H1 (cell line): ENCODE data around the gene HPCAL4. TPM values are rescaled to one million over a fixed set of nuclear protein-coding genes. Genes with fewer than 3 reads are reported as not detected.
A peak's percentile ranks its signal among the peaks of the same experiment; 100 is the strongest.

Experiments
- CTCF ChIA-PET: fragments of 300-600 bp; sonication (Branson Sonifier 250); formaldehyde crosslinking; loops from one replicate; lab custom pipeline; 2021; ENCODE audit not compliant: partially characterized antibody; lab: Charles Lee
- POLR2A ChIA-PET: fragments of 300-600 bp; sonication (Branson Sonifier 250); formaldehyde crosslinking; loops from one replicate; lab custom pipeline; 2021; ENCODE audit warnings: inconsistent platforms; ENCODE audit not compliant: partially characterized antibody; lab: Charles Lee
- DNase-seq, 2 experiments: peaks; one replicate each; pipeline versions ENCODE4 v3.0.0 to v3.0.0-alpha.2; 2010 to 2022; ENCODE audit warnings: low spot score in 2 of 2, low read depth in 1 of 2, mixed read lengths in 1 of 2
- FAIRE-seq: peaks from 2 replicates; lab custom pipeline; 2011; peaks lifted over from hg19 to GRCh38; lab: Jason Lieb, UNC
- H2AFZ ChIP-seq: 2 replicates; pipeline ENCODE4 v1.8.1; 2012; ENCODE audit warnings: low read length, inconsistent platforms
- H2AK5ac ChIP-seq: 2 replicates; pipeline ENCODE4 v1.6.1; 2013; ENCODE audit warnings: low read depth, low read length
- H2BK120ac ChIP-seq: replicated peaks from 2 replicates; pipeline ENCODE3; 2013; ENCODE audit warnings: low read depth, low read length, inconsistent platforms
- H2BK12ac ChIP-seq: 2 replicates; pipeline ENCODE4 v1.6.1; 2013; ENCODE audit warnings: low read depth, low read length
- H2BK15ac ChIP-seq: 2 replicates; pipeline ENCODE4 v1.6.1; 2013; ENCODE audit warnings: low read length
- H2BK20ac ChIP-seq: 2 replicates; pipeline ENCODE4 v1.6.1; 2013; ENCODE audit warnings: low read length
- H2BK5ac ChIP-seq: 2 replicates; pipeline ENCODE4 v1.6.1; 2013; ENCODE audit warnings: low read depth, low read length
- H3K14ac ChIP-seq: 2 replicates; pipeline ENCODE4 v1.6.1; 2013; ENCODE audit warnings: inconsistent platforms; ENCODE audit not compliant: insufficient read length
- H3K18ac ChIP-seq: 2 replicates; pipeline ENCODE4 v1.6.1; 2013; ENCODE audit warnings: low read length; ENCODE audit errors: extremely low read depth
- H3K23ac ChIP-seq: 2 replicates; pipeline ENCODE4 v1.6.1; 2013; ENCODE audit warnings: inconsistent platforms; ENCODE audit not compliant: insufficient read length
- H3K23me2 ChIP-seq: 2 replicates; pipeline ENCODE4 v1.6.1; 2013; ENCODE audit warnings: low read depth, low read length
- H3K27ac ChIP-seq: 2 replicates; pipeline ENCODE4 v1.6.1; 2011; ENCODE audit warnings: low read depth, low read length, inconsistent platforms
- H3K27me3 ChIP-seq, 4 experiments: replicated peaks in 1 of 4; 1 replicate in 1 of 4; 2 replicates in 3 of 4; pipeline versions ENCODE4 v1.6.1 to v1.8.1; 2011 to 2013; ENCODE audit warnings: low read length in 3 of 4, mild to moderate bottlenecking in 3 of 4, inconsistent platforms in 2 of 4, mixed read lengths in 2 of 4, moderate library complexity in 1 of 4; ENCODE audit not compliant: control insufficient read depth in 3 of 4, insufficient read depth in 3 of 4; ENCODE audit errors: extremely low read depth in 1 of 4
- H3K36me3 ChIP-seq, 4 experiments: 2 replicates each; pipeline versions ENCODE4 v1.6.1 to v1.8.1; 2011 to 2013; ENCODE audit warnings: mild to moderate bottlenecking in 4 of 4, low read length in 3 of 4, moderate library complexity in 2 of 4, control low read depth in 1 of 4, inconsistent platforms in 1 of 4; ENCODE audit not compliant: insufficient read depth in 4 of 4, control insufficient read depth in 2 of 4
- H3K4ac ChIP-seq: replicated peaks from 2 replicates; pipeline ENCODE3; 2013; ENCODE audit warnings: low read length, low read depth, mixed read lengths, inconsistent platforms; ENCODE audit not compliant: insufficient read length
- H3K4me1 ChIP-seq, 4 experiments: replicated peaks in 1 of 4; 1 replicate in 1 of 4; 2 replicates in 3 of 4; pipeline versions ENCODE4 v1.6.1 to v1.8.1; 2011 to 2013; ENCODE audit warnings: low read length in 3 of 4, inconsistent platforms in 2 of 4, mixed read lengths in 1 of 4; ENCODE audit not compliant: insufficient read depth in 4 of 4, control insufficient read depth in 3 of 4
- H3K4me2 ChIP-seq, 2 experiments: 2 replicates each; pipeline versions ENCODE4 v1.6.1 to v1.8.1; 2011 to 2013; ENCODE audit warnings: low read depth in 2 of 2, low read length in 2 of 2, control low read depth in 1 of 2, inconsistent platforms in 1 of 2, mild to moderate bottlenecking in 1 of 2; ENCODE audit not compliant: insufficient read depth in 1 of 2
- H3K4me3 ChIP-seq, 4 experiments: fragments of 200-600, 300-600 bp in 1 of 4; sonication (generic), shearing (Covaris generic), sonication (Bioruptor Twin) in 1 of 4; 2 replicates each; pipeline versions ENCODE4 v1.5.1 to v1.8.1; 2011 to 2016; ENCODE audit warnings: low read length in 4 of 4, low read depth in 3 of 4, control low read depth in 2 of 4, inconsistent platforms in 2 of 4, mild to moderate bottlenecking in 2 of 4, mixed read lengths in 1 of 4, moderate library complexity in 1 of 4; ENCODE audit not compliant: insufficient read depth in 2 of 4; ENCODE audit errors: extremely low read depth in 1 of 4
- H3K56ac ChIP-seq: replicated peaks from 2 replicates; pipeline ENCODE3; 2013; ENCODE audit warnings: low read depth, mild to moderate bottlenecking, mixed read lengths, low read length, inconsistent platforms; ENCODE audit not compliant: insufficient read length
- H3K79me1 ChIP-seq: 2 replicates; pipeline ENCODE4 v1.6.1; 2013; ENCODE audit warnings: low read depth, low read length, control low read depth
- H3K79me2 ChIP-seq, 2 experiments: 2 replicates each; pipeline versions ENCODE4 v1.6.1 to v1.8.1; 2012 to 2013; ENCODE audit warnings: low read length in 2 of 2, mild to moderate bottlenecking in 2 of 2, inconsistent platforms in 1 of 2; ENCODE audit not compliant: insufficient read depth in 2 of 2, control insufficient read depth in 1 of 2
- H3K9ac ChIP-seq, 4 experiments: replicated peaks in 1 of 4; 1 replicate in 1 of 4; 2 replicates in 3 of 4; pipeline versions ENCODE4 v1.6.1 to v1.8.1; 2011 to 2013; ENCODE audit warnings: low read depth in 3 of 4, low read length in 3 of 4, control low read depth in 2 of 4, mild to moderate bottlenecking in 2 of 4, moderate library complexity in 2 of 4, inconsistent platforms in 1 of 4; ENCODE audit errors: extremely low read depth in 1 of 4
- H3K9me3 ChIP-seq, 2 experiments: 2 replicates each; pipeline versions ENCODE4 v1.6.1 to v1.8.1; 2012 to 2013; ENCODE audit warnings: mild to moderate bottlenecking in 2 of 2, moderate library complexity in 2 of 2, control low read depth in 1 of 2, inconsistent platforms in 1 of 2, low read depth in 1 of 2, low read length in 1 of 2, mixed read lengths in 1 of 2; ENCODE audit not compliant: insufficient read depth in 2 of 2
- H4K20me1 ChIP-seq, 2 experiments: replicated peaks in 1 of 2; 2 replicates each; pipeline versions ENCODE3 to v1.8.1; 2011 to 2013; ENCODE audit warnings: inconsistent platforms in 2 of 2, low read length in 2 of 2, mild to moderate bottlenecking in 1 of 2; ENCODE audit not compliant: insufficient read depth in 2 of 2, control insufficient read depth in 1 of 2
- H4K5ac ChIP-seq: 2 replicates; pipeline ENCODE4 v1.6.1; 2013; ENCODE audit warnings: low read length, low read depth, mixed read lengths, inconsistent platforms; ENCODE audit not compliant: insufficient read length
- H4K8ac ChIP-seq: 2 replicates; pipeline ENCODE4 v1.8.0; 2013; ENCODE audit warnings: mild to moderate bottlenecking, moderate library complexity, low read length, inconsistent platforms; ENCODE audit not compliant: insufficient read depth; ENCODE audit errors: extremely low read depth
- H4K91ac ChIP-seq: replicated peaks from 2 replicates; pipeline ENCODE3; 2013; ENCODE audit warnings: low read length, mixed read lengths, inconsistent platforms; ENCODE audit not compliant: insufficient read length
- BCL11A ChIP-seq, 2 experiments: IDR thresholded peaks; one replicate each; pipeline ENCODE4 v1.6.1; 2011; ENCODE audit warnings: low read depth in 2 of 2, low read length in 2 of 2, mild to moderate bottlenecking in 2 of 2
- CHD2 ChIP-seq: IDR thresholded peaks from 2 replicates; pipeline ENCODE4 v1.6.1; 2012; ENCODE audit warnings: low read length, improper control_type of control experiment
- EGR1 ChIP-seq: IDR thresholded peaks from 2 replicates; pipeline ENCODE4 v1.6.1; 2011; ENCODE audit warnings: low read depth, low read length, borderline replicate concordance
- GABPA ChIP-seq: IDR thresholded peaks from 2 replicates; pipeline ENCODE4 v1.6.1; 2011; ENCODE audit warnings: mild to moderate bottlenecking, low read length, moderate library complexity, borderline replicate concordance; ENCODE audit not compliant: insufficient read depth
- POU5F1 ChIP-seq: IDR thresholded peaks from 2 replicates; pipeline ENCODE4 v1.6.1; 2011; ENCODE audit warnings: low read depth, mild to moderate bottlenecking, low read length, moderate library complexity
- TCF12 ChIP-seq: IDR thresholded peaks from 2 replicates; pipeline ENCODE4 v1.6.1; 2011; ENCODE audit warnings: low read depth, mild to moderate bottlenecking, low read length
- WGBS, 2 experiments: shearing (Covaris generic) in 1 of 2; methylation state at CpG; one replicate each; pipeline versions ENCODE4 v1.1.6 to v1.1.7; 2013 to 2015; ENCODE audit warnings: low lambda C conversion rate in 2 of 2, mixed read lengths in 2 of 2, inconsistent platforms in 1 of 2, low coverage in 1 of 2, missing lambda C conversion rate in 1 of 2; ENCODE audit not compliant: insufficient replicate concordance in 2 of 2, insufficient coverage in 1 of 2, insufficient read length in 1 of 2; ENCODE audit errors: extremely low coverage in 1 of 2, missing lambda C conversion rate in 1 of 2; 5-methylcytosine and 5-hydroxymethylcytosine counted together
- polyA plus RNA-seq, 7 experiments: library from polyadenylated mRNA; depleted of rRNA in 3 of 7; stranded (reverse) in 5 of 7; unstranded in 2 of 7; fragments of >200 nt in 5 of 7; fragments of 200-250 nt in 2 of 7; gene quantifications; 1 replicate in 5 of 7; 2 replicates in 1 of 7; 4 replicates in 1 of 7; pipeline versions ENCODE4 v1.2.1 to v1.2.3, GENCODE V29; 2011 to 2013; ENCODE audit warnings: missing spikeins in 2 of 7, mixed read lengths in 2 of 7
- total RNA-seq: library from RNA; stranded (reverse); fragmentation: NEBNext Ultra II Directional; extraction: Animal tissue kit (Norgen Biotek cat#: 25700); gene quantifications from 2 replicates; pipeline ENCODE4 v1.2.1, GENCODE V29; 2021

Gene HPCAL4
- total and polyA plus RNA-seq, 2 of the 8 experiments (the other 6 are each of a cell fraction or from before 2014, with no cell fraction given) = 0.54 to 0.74 TPM

DNA sequence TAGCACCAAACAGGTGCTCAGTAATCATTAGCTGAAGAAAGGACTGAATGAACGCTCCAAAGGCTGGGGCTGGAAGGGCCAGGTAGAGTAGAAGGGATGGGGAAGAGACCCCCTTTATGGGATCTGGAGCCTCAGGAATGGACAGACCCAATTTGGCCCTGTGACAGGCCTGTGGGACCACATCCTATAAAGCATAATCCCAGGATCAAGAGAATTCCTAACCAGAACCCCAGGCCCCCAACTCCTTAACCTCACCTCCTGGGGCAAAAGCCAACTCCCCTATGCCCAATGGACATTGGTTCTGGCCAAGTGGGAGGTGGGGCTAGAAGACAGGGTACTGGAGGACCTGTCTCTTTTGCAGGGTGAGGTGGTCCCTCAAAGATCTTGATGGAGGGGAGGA lies 9.2 kb downstream of the HPCAL4 start:
- H3K23me2 ChIP-seq = no peaks in the 10 kb centered on the region; the same call in 1 of the 2 replicates
- peaks cover 58 to 93% (median 84%) of the 10 kb centered on the region in 4 experiments for H3K27me3 ChIP-seq
- H3K4me2 ChIP-seq = no peak overlapping the region
- no peak overlapping the region for H3K9ac ChIP-seq
- WGBS, 2 experiments = 67% methylated on average over 1 of the region's 1 CpG; no CpG with 5 or more reads in 1 of the 2 experiments
- H4K20me1 ChIP-seq = peaks cover 0 to 4% of the 10 kb centered on the region in 2 experiments
- H2BK12ac ChIP-seq = no peak overlapping the region
- no peak overlapping the region for H4K5ac ChIP-seq
- FAIRE-seq (no peak), DNase-seq (no peak)
- no peak overlapping the region for H2BK15ac ChIP-seq
- TF ChIP-seq GABPA (no peak), TCF12 (no peak), CHD2 (no peak), EGR1 (no peak), BCL11A (IDR thresholded peaks at IDR 0.05; ENCODE audit: low read depth in 2 of 2, low read length in 2 of 2) (no peak), POU5F1 (no peak)
- no peak overlapping the region for H2BK120ac ChIP-seq
- H3K14ac ChIP-seq = no peak overlapping the region
- H3K36me3 ChIP-seq = no peaks in the 10 kb centered on the region
- no peak overlapping the region for H2BK5ac ChIP-seq
- H3K18ac ChIP-seq = no peak overlapping the region
- ChIA-PET POLR2A (interaction anchor here (1.3 kb wide), 1 partner anchor 12 kb away, joined by 3 read pairs; no protein-coding TSS in a partner anchor), CTCF (interaction anchor here (0.7 to 4.4 kb wide), 6 partner anchors 11 to 237 kb away, joined by 3 to 44 read pairs (median 6); partner anchors contain the start of gene NT5C1A)
- H3K56ac ChIP-seq = no peak overlapping the region
- no peak overlapping the region for H2BK20ac ChIP-seq
- no peaks in the 10 kb centered on the region for H3K79me2 ChIP-seq
- H3K27ac ChIP-seq = no peak overlapping the region
- H3K4ac ChIP-seq = peak overlapping the region; percentile 19
- no peaks in the 10 kb centered on the region for H3K9me3 ChIP-seq
- H3K4me1 ChIP-seq = peaks cover 0 to 5% (median 1%) of the 10 kb centered on the region in 4 experiments; a peak in 2 of 7 replicates
- no peak overlapping the region for H2AFZ ChIP-seq
- no peak overlapping the region for H4K8ac ChIP-seq
- no peak overlapping the region for H2AK5ac ChIP-seq
- no peak overlapping the region for H4K91ac ChIP-seq
- no peak overlapping the region for H3K4me3 ChIP-seq
- H3K79me1 ChIP-seq = no peaks in the 10 kb centered on the region
- no peak overlapping the region for H3K23ac ChIP-seq
